Measurements from ENCODE around the gene PTX4.

Gene PTX4

DNA sequence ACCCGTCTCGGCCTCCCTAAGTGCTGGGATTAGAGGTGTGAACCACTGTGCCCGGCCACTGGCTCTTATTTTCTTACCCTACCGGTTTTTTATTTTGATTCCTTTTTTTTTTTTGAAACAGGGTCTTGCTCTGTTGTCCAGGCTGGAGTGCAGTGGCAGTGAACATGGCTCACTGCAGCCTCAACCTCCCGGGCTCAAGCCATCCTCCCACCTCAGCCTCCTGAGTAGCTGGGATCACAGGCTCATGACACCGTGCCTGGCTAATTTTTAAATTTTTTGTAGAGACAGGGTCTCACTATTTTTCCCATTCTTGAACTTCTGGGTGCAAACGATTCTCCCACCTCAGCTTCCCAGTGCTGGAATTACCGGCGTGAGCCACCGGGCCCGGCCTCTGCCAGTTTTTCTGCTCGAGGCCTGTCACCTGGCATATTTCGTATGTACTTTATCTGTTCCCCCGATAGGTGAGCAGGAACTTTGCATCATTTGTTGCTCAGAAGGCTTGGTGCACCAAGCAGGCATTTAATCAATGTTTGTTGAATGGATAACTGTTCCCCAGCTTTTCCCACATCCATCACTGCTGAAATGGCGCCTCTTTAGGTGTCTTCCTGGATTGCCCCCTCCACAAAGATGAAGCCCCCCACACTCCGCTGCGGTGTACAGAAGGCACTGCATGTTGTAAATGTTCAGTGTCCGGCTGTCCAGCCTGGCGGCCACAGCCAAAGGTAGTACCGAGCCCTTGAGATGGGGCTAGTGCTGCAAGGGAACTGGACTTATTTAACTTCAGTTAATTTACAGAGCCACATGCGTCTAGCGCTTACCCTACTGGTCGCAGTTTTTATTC lies 3.6 kb upstream of the PTX4 start:
- no peak for DNase-seq
- peak overlapping the region; percentile 76 for H3K4me3 ChIP-seq (ENCODE audit: low read length)
- no peaks in the 10 kb centered on the region for H3K36me3 ChIP-seq (replicated peaks; ENCODE audit: insufficient read depth, low read length)
- H3K9ac ChIP-seq (ENCODE audit: low read length), result no peak overlapping the region
- H3K9me3 ChIP-seq (replicated peaks; ENCODE audit: insufficient read depth, low read length), result no peaks in the 10 kb centered on the region
- H4K20me1 ChIP-seq (ENCODE audit: insufficient read depth, low read length), result no peaks in the 10 kb centered on the region
- no peaks in the 10 kb centered on the region for H3F3A ChIP-seq (ENCODE audit: insufficient read depth, low read length)
- H3K4me2 ChIP-seq (ENCODE audit: low read depth, low read length), result peak overlapping the region; percentile 81
- peaks cover 32% of the 10 kb centered on the region for H3K27me3 ChIP-seq (replicated peaks; ENCODE audit: insufficient read depth, low read length)
- no peaks in the 10 kb centered on the region for H3K9me2 ChIP-seq (replicated peaks; ENCODE audit: insufficient read depth, low read length)
- peaks cover 5% of the 10 kb centered on the region; the same call in 1 of the 2 replicates for H3K4me1 ChIP-seq (ENCODE audit: low read length)
- TF ChIP-seq EZH2 (optimal IDR thresholded peaks at IDR 0.05; ENCODE audit: low read depth, low read length), result no peak
- no peak for TF ChIP-seq EZH2phosphoT487 (IDR thresholded peaks at IDR 0.05; ENCODE audit: low read length)
- no peak for TF ChIP-seq CTCF (IDR thresholded peaks at IDR 0.05; ENCODE audit: low read length)
- peak overlapping the region; percentile 97 for H2AFZ ChIP-seq (ENCODE audit: low read length)
- peaks cover 17% of the 10 kb centered on the region for H3K79me2 ChIP-seq (ENCODE audit: low read length)
- H3K27ac ChIP-seq (ENCODE audit: low read length), result no peak overlapping the region

GRCh38 chr16:1491327-1491726 lies 2.6 kb upstream of the PTX4 start:
- TF ChIP-seq EZH2phosphoT487 (IDR thresholded peaks at IDR 0.05; ENCODE audit: low read length), result no peak
- TF ChIP-seq EZH2 (optimal IDR thresholded peaks at IDR 0.05; ENCODE audit: low read depth, low read length), result no peak
- TF ChIP-seq CTCF (IDR thresholded peaks at IDR 0.05; ENCODE audit: low read length), result no peak
- H3K4me3 ChIP-seq (ENCODE audit: low read length), result no peak overlapping the region
- no peak overlapping the region for H3K4me2 ChIP-seq (ENCODE audit: low read depth, low read length)
- peaks cover 17% of the 10 kb centered on the region for H3K79me2 ChIP-seq (ENCODE audit: low read length)
- H3F3A ChIP-seq (ENCODE audit: insufficient read depth, low read length), result no peaks in the 10 kb centered on the region
- no peak overlapping the region for H3K9ac ChIP-seq (ENCODE audit: low read length)
- peaks cover 5% of the 10 kb centered on the region; the same call in 1 of the 2 replicates for H3K4me1 ChIP-seq (ENCODE audit: low read length)
- no peaks in the 10 kb centered on the region for H3K9me3 ChIP-seq (replicated peaks; ENCODE audit: insufficient read depth, low read length)
- peaks cover 42% of the 10 kb centered on the region for H3K27me3 ChIP-seq (replicated peaks; ENCODE audit: insufficient read depth, low read length)
- DNase-seq, result no peak
- H3K27ac ChIP-seq (ENCODE audit: low read length), result no peak overlapping the region
- H2AFZ ChIP-seq (ENCODE audit: low read length), result no peak overlapping the region
- no peaks in the 10 kb centered on the region for H3K9me2 ChIP-seq (replicated peaks; ENCODE audit: insufficient read depth, low read length)
- no peaks in the 10 kb centered on the region for H3K36me3 ChIP-seq (replicated peaks; ENCODE audit: insufficient read depth, low read length)
- no peaks in the 10 kb centered on the region for H4K20me1 ChIP-seq (ENCODE audit: insufficient read depth, low read length)

- Histone ChIP-seq H4K20me1 (ENCODE audit: insufficient read depth, low read length) (no peaks in the 10 kb centered on the region), H3K4me2 (ENCODE audit: low read depth, low read length) (no peak overlapping the region), H3K4me1 (ENCODE audit: low read length) (peaks cover 5% of the 10 kb centered on the region; the same call in 1 of the 2 replicates), H3K9me3 (replicated peaks; ENCODE audit: insufficient read depth, low read length) (no peaks in the 10 kb centered on the region), H3K9me2 (replicated peaks; ENCODE audit: insufficient read depth, low read length) (no peaks in the 10 kb centered on the region), H3K27ac (ENCODE audit: low read length) (no peak overlapping the region), H3K79me2 (ENCODE audit: low read length) (peaks cover 7% of the 10 kb centered on the region), H3K36me3 (replicated peaks; ENCODE audit: insufficient read depth, low read length) (no peaks in the 10 kb centered on the region), H3K9ac (ENCODE audit: low read length) (no peak overlapping the region), H3F3A (ENCODE audit: insufficient read depth, low read length) (no peaks in the 10 kb centered on the region), H3K27me3 (replicated peaks; ENCODE audit: insufficient read depth, low read length) (peaks cover 60% of the 10 kb centered on the region), H2AFZ (ENCODE audit: low read length) (no peak overlapping the region), H3K4me3 (ENCODE audit: low read length) (no peak overlapping the region)
- TF ChIP-seq EZH2phosphoT487 (IDR thresholded peaks at IDR 0.05; ENCODE audit: low read length) (no peak), EZH2 (optimal IDR thresholded peaks at IDR 0.05; ENCODE audit: low read depth, low read length) (no peak), CTCF (IDR thresholded peaks at IDR 0.05; ENCODE audit: low read length) (no peak)
- DNase-seq, result no peak
Observed at GRCh38 chr16:1489077-1489476, 333 bp upstream of the PTX4 start.

Measured in MM.1S (cell line).